HG03280 (cell line): ENCODE measurements around the gene BACE1.

ENCODE experiments used
- ATAC-seq: cut with Tn5 transposase; IDR thresholded peaks from one replicate; pipeline ENCODE4 v1.9.1; 2021; ENCODE audit warnings: mild to moderate bottlenecking, moderate library complexity; ENCODE audit not compliant: unreplicated experiment

BACE1 gene

GRCh38 chr11:117313091-117313490 is 3.0 kb downstream of the BACE1 start:
- ATAC-seq, result no peak

DNA sequence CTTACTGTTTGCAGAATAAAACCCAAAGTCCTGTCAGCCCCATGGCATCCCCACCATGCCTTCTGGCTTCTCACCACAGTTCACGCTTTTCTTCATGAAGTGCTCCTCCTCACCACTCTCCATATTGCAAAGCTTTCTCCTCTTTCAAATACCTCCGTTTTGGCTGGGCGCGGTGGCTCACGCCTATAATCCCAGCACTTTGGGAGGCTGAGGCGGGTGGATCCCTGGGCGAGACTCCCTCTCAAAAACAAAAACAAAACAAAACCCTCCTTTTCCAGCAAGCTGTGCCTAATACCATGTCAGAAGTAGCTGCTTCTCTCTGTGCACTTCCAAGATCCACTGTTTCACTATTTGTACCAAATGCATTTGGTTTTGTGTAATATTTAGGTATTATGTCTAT is 6.7 kb downstream of the BACE1 start:
- no peak for ATAC-seq

GRCh38 chr11:117305145-117305544 is 10.9 kb downstream of the BACE1 start:
- no peak for ATAC-seq

DNA sequence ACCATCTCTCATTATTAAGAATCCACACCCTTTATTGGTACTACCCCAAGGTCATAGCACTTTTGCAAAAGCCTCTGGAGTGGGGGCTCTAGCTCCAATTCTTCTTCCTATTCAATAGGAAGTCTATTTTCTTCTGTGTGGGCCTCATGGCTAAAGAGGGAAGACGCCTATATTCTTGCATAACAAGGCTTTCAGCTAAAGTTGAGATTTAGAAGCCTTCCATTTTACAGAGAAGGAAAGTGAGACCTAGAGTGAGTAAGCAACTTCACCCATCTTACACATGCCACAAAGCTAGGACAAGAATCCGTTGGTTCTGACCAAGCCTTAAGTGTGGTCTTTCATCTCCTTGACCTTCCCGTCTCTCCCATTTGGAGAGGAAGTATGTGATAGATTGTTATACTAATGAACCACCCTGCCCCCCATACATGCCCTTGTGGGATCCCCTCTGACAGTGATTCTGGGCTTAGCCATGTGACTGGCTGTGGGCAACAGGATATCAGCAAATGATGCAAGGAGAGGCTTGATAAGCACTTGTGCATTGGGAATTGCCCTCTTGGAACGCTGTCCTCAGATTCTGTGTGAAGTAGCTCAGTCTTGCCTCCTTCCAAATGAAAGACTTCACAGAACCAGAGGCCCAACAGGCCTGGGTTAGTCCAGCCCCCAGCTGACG is 12.3 kb downstream of the BACE1 start:
- ATAC-seq, result no peak

DNA sequence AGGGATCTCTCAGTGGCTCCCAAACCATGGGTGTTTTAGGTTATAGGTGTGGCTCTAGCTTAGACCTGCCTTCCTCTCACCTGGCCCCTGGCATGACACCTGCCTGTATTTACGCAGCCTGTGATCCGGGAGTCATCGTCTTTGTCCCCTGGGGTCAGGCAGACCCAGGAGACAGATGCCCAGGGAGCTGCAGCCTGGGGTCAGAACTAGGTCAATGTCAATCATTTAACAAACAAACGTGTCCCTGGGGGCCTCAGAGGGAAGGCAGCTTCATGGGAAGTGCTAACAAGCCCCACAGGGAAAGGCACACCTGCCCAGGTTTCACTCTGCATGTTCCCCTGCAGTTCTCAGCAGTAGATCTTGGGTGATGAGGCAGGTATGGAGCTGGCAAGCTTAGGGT is 13.0 kb downstream of the BACE1 start:
- no peak for ATAC-seq

GRCh38 chr11:117302228-117302627 is 13.8 kb downstream of the BACE1 start:
- ATAC-seq, result no peak

DNA sequence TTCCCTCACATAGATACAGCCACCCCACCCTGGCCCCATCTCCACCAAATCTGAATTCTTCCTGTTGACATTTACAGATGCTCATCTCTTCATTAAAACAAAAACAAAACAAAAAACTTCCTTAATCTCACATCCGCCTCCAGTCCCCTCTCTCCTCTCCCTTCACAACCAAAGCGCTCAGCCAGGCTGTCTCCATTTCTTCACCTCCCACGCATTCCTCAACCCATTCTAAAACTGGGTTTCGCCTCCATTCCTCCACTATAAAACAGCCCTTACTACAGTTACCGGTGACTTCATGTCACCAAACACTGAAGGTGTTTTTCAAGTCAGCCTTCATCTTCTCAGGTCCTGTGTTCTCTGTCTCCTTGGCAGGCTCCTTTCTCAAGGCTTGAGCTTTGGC is 15.3 kb downstream of the BACE1 start:
- no peak for ATAC-seq

DNA sequence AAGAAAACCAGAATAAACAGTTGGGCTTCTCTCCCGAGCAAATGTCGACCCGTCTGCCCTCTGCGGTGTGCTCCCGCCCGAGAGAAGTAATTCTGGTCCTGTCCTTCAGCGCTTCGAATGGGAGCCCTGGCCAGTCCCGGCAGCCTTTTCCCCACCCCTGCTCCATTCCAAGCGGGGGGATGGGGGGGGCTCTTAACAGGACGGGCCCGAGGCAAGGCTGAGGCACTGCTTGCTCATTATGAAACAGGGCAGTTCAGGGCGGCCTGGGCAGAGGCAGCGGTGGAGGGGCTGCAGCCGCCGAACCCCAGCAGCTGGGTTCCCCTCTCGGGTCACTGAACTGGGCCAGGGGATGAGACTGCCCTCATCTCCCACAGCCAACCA is 15.8 kb downstream of the BACE1 start:
- no peak for ATAC-seq

GRCh38 chr11:117299351-117300282 is 16.4 kb downstream of the BACE1 start:
- no peak for ATAC-seq

DNA sequence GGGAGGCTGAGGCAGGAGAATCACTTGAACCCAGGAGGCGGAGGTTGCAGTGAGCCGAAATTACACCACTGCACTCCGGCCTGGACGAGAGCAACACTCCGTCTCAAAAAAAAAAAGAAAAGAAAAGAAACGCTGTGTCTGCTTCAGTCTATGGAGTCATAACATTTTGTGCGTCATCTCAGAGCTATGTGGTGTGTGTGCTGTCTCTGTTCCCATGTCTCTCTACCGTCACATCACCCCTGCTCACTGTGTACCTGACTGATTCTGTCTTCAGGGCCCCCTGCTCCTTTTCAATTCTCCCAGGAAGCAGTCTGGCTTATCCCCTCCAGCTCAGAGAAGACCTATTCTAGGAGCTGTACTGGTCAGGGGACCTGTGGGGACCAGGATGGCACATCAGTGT is 17.9 kb downstream of the BACE1 start:
- no peak for ATAC-seq

DNA sequence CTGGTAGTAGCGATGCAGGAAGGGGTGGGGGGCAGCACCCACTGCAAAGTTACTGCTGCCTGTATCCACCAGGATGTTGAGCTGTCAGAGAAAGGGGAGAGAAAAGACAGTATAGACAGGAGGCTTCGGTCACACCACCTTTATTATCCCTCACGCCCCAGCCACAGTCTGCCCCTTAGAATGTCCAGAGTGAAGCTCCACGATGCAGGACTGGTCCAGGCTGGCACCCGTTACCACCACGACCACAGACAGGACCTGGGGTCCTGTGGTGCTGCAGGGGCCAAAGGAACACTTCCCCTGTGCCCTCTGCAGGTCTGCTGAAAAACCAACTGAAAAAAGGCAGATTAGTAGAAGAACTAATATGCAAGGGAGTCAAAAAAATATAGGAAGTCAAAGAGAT is 19.2 kb downstream of the BACE1 start:
- no peak for ATAC-seq

DNA sequence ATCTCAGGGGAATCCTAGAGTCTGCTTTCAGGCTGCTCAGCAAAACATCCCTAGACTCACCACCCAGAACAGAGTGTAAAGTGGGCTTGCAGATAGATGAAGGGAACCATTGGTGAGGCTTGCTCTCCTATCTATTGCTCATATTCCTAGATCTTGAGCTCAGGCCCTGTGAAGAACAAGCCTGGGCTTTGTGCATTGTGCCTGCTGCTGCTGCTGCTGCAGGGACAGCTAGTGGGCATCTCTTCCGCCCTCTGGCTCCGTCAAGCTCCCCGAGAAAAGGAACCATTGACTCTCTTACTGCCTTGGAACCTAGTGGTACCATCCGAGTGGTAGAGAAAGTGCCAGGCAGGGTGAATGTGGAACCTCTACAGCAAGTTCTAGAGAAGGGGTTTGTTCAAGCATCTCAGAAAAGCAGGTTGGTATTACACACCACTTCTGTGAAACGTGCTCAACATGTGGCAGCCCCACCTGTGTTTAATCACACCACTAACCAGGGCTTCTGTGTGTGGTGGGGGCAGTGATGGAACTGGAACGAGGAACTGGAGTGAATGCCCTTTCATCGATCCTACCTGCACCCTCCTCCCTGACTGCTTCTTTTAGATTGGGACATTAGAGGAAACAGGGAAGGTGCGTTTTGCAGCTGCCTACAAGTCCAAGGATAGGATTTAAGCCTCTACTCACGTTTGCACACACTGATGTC is 20.5 kb downstream of the BACE1 start:
- ATAC-seq, result no peak

DNA sequence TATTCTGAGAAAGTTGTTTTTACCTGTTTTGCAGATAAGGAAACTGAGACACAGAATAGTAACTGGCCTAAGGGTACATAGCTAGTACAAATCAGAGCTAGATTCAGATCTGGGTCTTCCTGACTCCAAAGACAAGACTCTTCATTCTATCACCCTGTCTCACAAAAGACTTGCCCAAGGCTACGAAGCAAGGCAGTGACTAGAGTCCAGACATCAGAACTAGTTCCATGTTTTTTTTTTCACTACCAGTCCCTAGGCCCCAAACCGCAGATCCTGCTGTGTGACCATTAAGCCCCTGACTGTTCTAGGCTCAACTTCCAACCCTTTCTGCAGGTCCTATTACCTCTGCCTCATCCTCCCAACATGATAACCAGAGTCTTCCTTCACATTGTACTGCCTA is 23.4 kb downstream of the BACE1 start:
- ATAC-seq, result no peak

GRCh38 chr11:117290809-117291396 is 25.2 kb downstream of the BACE1 start, which contains the start of gene BACE1-AS:
Gene BACE1-AS, plus strand, starts transcription at chr11:117291346.
- no peak for ATAC-seq

DNA sequence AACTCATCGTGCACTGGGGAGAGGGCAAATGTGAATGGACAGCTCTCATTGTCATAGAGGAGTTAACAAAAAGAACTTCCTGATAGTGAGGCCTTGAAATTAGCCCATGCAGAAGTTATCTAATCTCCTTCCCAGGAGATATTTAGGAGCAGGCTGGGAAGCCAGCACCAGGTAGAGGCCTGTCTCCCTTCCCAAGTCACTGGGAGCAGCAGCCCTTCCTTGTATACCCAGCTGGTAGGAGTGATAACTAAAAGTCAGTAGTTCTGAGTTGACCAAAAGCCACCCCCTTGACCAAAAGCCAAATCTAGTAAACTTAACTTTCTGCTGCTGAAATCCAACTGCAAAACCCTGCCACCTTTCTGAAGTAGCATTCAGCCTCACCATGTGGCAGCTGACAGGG is 26.3 kb downstream of the BACE1 start:
- no peak for ATAC-seq

DNA sequence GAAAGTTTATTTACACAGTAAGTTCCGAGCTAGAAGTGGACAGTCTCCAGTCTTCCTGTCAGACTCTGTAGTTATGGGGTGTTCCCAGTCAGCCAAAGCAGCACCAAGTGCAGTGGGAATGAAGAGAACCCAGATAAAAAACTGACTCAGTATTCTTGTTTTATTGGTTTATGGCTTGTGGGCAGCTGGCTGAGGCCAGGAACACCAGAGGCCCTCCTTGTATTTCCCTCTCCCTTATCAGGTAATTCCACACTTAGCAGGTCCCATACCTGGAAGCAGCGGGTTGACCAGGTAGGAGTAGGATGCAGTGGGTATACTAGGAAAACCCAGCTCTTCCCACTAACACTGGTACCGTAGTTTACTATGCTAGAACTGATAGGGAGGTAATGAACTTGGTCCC is 28.4 kb downstream of the BACE1 start:
- ATAC-seq, result no peak

DNA sequence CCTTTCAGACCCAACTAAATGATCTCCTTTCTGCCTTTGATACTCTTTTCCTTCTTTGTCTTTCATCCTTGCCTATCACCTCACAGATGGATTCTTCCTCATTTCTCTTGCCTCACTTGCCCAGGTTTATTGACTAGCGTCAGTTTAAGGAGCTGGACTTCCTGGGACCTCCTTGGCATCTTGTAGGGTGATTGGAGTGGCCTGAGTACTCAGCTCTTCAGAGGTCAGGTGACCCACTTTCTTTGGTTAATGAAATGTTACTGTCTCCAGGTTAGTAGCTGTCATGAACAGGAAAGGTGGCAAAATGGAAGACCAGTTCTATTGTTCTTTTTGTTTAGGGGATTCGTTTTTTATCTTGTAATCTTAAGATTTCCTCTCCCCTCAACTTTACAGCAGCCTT is 29.5 kb downstream of the BACE1 start:
- no peak for ATAC-seq

DNA sequence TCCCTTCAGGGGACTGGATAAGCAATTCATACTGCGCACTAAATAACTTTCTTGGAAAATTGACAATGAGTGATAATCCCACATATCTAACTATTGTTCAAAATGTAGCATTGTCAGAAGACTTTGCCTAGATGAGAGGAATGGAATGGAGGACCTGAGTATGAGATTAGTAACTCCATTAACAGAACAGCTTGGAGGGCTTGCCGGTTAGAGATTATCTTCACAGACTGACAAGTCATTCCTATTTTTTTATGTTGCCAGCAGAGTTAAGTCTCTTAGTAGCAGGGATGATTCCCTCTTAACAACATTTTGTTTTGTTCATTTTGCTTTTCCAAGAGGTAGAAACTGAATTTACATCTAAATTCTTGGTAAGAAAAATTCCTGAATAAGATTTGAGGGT is 32.0 kb downstream of the BACE1 start:
- no peak for ATAC-seq

DNA sequence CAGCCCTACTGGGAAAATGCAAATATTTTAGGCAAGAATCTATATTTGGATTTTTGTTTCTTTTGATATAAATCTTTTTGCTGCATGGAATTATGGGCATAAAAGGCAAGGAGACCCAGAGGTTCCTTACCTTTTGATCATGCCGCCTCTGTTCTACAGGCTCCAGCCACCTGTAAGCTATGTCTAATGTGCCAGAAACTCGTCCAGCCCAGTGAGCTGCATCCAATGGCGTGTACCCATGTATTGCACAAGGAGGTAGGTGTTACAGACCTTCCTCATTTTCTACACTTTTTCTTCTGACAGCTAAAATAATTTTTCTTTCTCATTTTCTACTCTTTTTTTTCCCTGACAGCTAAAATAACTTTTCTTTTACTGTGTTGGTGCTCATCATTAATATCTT is 33.1 kb downstream of the BACE1 start:
- ATAC-seq, result no peak

DNA sequence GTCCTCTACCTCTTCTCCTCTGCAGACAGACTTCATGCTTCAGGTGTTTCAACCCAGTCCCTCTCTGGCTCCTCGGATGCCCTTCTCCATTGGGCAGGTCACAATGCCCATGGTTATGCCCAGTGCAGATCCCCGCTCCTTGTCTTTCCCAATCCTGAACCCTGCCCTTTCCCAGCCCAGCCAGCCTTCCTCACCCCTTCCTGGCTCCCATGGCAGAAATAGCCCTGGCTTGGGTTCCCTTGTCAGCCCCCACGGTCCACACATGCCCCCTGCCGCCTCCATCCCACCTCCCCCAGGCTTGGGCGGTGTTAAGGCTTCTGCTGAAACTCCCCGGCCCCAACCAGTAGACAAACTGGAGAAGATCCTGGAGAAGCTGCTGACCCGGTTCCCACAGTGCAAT is 34.2 kb downstream of the BACE1 start:
- ATAC-seq, result no peak

- ATAC-seq, result no peak
Observed at GRCh38 chr11:117281159-117281558, 34.9 kb downstream of the BACE1 start.
